ENCODE measurements around the gene KLHL12. TPM values are rescaled to one million over a fixed set of nuclear protein-coding genes. Genes with fewer than 3 reads are reported as not detected.

KLHL12 gene
- total and polyA plus RNA-seq, 2 donors (not counting 1 experiment from before 2014, with no cell fraction given), result 14.6 to 25.5 TPM

DNA sequence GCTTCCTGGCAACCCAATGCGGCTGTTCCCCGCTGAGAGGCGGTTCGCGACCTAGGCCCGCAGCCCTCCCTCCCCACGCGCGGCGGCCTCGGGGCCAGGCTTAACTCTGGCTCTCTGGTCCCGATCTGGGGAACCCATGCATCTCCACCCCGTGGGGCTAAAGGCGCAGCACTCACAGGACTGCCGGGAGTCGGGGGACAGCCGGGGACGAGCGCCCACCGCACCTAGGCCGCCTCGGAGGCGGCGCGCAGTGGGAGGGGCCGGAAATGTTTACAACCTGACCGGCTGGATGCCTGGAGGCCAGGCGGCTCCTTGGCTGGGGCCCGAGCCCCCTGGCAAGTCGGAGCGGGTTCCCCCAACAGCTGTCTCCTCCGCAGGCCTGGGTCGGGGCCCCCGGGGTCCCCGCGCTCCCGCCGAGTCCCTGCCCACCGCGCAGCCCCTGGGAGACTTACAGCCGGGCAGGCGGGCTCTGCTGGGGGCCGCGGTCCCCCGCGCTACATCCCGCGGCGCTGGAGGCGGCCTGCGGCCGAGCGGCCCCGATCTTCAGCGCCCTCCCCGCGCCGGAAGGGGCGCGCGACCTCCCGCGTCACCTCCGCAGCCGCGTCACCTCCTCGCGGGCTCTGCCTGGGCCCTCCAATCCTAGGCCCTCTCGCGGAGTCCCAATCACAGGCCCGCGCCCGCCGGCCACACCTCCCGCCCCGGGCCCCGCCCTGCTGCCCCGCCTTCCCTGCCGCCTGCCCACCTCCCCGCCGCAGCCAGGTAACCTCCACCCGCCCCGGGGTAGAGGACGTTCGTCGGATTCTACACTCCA, 30.9 kb upstream of the KLHL12 start, which contains the start of gene ADIPOR1:
Gene ADIPOR1, minus strand, starts transcription at position 580 of the 811 bp plus-strand sequence. CDS start 7,242 bp downstream, outside the sequence.
- peaks cover 40% of the 10 kb centered on the region for H3K4me1 Mint-ChIP-seq

More for the DNA sequence above, 30.9 kb upstream of the KLHL12 start, which contains the start of gene ADIPOR1:
- Mint-ChIP-seq H3K4me3 (peak within 1 kb of the TSS; percentile 90), H3K27ac (peak within 1 kb of the TSS; percentile 86), H3K27me3 (no peaks in the 10 kb centered on the region), H3K9me3 (ENCODE audit: insufficient read depth) (no peaks in the 10 kb centered on the region)
- peak within 1 kb of the TSS; percentile 96 for H3K9ac ChIP-seq (ENCODE audit: low read length)
- peak; percentile 98 for ATAC-seq (ENCODE audit: low read depth)
- peak within 1 kb of the TSS; percentile 95 for H3K4me2 ChIP-seq (replicated peaks; ENCODE audit: low read depth, low read length, poor library complexity, severe bottlenecking)
- H3K27ac ChIP-seq (ENCODE audit: low read length in 2 of 2), result peak within 1 kb of the TSS; percentile 79 to 95
- CTCF ChIA-PET, result no interaction called here
- WGBS (ENCODE audit: insufficient coverage), result under 1% methylated on average over 79 of the region's 86 CpGs
- peak within 1 kb of the TSS; percentile 85 for H2AFZ ChIP-seq (ENCODE audit: insufficient read depth, low read depth, low read length, poor library complexity, severe bottlenecking)
- intact Hi-C loops (cut with micrococcal nuclease), result loop anchor here (1.0 to 10.0 kb wide), 7 partner anchors 9 to 837 kb away; partner anchors contain the start of genes CYB5R1, KLHL12, PPP1R12B and RABIF
- DNase-seq, result peak; percentile 92
- peak within 1 kb of the TSS; percentile 79 to 93 (median 87) for H3K4me3 ChIP-seq (ENCODE audit: control extremely low read depth in 1 of 5, extremely low read depth in 1 of 5, insufficient read depth in 1 of 5, low read depth in 2 of 5, low read length in 4 of 5)
- peaks cover 54% of the 10 kb centered on the region for H3K79me2 ChIP-seq (ENCODE audit: control insufficient read depth, insufficient read depth, low read length)
- POLR2A ChIA-PET, result no interaction called here
- H3K27me3 ChIP-seq (replicated peaks in 1 of 4; ENCODE audit: control extremely low read depth in 1 of 4, control insufficient read depth in 3 of 4, insufficient read depth in 4 of 4, low read length in 3 of 4), result no peaks in the 10 kb centered on the region
- H3K4me1 ChIP-seq (ENCODE audit: control insufficient read depth in 2 of 2, insufficient read depth in 2 of 2, low read length in 2 of 2), result peaks cover 25 to 27% of the 10 kb centered on the region in 2 donors
- peaks cover 49% of the 10 kb centered on the region for H4K20me1 ChIP-seq (ENCODE audit: control insufficient read depth, insufficient read depth, low read length, poor library complexity, severe bottlenecking)
- peaks cover 4 to 14% of the 10 kb centered on the region in 2 experiments for H3K36me3 ChIP-seq (replicated peaks in 1 of 2; ENCODE audit: control extremely low read depth in 1 of 2, control insufficient read depth in 1 of 2, extremely low read depth in 1 of 2, insufficient read depth in 2 of 2, low read length in 1 of 2)
- no peak for TF ChIP-seq EZH2 (IDR thresholded peaks at IDR 0.05; ENCODE audit: borderline replicate concordance, insufficient read depth, low read depth, low read length, poor library complexity, severe bottlenecking)
- TF ChIP-seq, protein P1, sequence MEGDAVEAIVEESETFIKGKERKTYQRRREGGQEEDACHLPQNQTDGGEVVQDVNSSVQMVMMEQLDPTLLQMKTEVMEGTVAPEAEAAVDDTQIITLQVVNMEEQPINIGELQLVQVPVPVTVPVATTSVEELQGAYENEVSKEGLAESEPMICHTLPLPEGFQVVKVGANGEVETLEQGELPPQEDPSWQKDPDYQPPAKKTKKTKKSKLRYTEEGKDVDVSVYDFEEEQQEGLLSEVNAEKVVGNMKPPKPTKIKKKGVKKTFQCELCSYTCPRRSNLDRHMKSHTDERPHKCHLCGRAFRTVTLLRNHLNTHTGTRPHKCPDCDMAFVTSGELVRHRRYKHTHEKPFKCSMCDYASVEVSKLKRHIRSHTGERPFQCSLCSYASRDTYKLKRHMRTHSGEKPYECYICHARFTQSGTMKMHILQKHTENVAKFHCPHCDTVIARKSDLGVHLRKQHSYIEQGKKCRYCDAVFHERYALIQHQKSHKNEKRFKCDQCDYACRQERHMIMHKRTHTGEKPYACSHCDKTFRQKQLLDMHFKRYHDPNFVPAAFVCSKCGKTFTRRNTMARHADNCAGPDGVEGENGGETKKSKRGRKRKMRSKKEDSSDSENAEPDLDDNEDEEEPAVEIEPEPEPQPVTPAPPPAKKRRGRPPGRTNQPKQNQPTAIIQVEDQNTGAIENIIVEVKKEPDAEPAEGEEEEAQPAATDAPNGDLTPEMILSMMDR (IDR thresholded peaks at IDR 0.05), result no peak
- H3K9me3 ChIP-seq (ENCODE audit: control extremely low read depth in 1 of 3, control insufficient read depth in 2 of 3, insufficient read depth in 1 of 3, low read length in 2 of 3), result no peaks in the 10 kb centered on the region

Data from B cell (primary cell).